Measurements from ENCODE around the gene CPNE7. TPM values are rescaled to one million over a fixed set of nuclear protein-coding genes. Genes with fewer than 3 reads are reported as not detected.

The CPNE7 gene
- total RNA-seq (2016; rRNA removed; fragmentation: Illumina TruSeq; extraction: Trizol): not detected in 2 replicates
- not detected in 2 replicates for total RNA-seq (2016; cell fraction: cytosol; rRNA removed; fragmentation: Illumina TruSeq; extraction: Trizol; ENCODE audit: low read depth)
- 0.15 TPM in 1 of 2 replicates, not detected in the other for total RNA-seq (2016; cell fraction: insoluble cytoplasmic fraction; rRNA removed; fragmentation: Illumina TruSeq; extraction: Trizol)
- not detected in 2 replicates for total RNA-seq (2016; cell fraction: membrane; rRNA removed; fragmentation: Illumina TruSeq; extraction: Trizol)
- not detected in 2 replicates for total RNA-seq (2016; cell fraction: nucleus; rRNA removed; fragmentation: Illumina TruSeq; extraction: Trizol)
- 0.59 and 2.1 TPM in 2 replicates for polyA plus RNA-seq (2011; rRNA removed)
- polyA plus RNA-seq (2011; cell fraction: cytosol; rRNA removed): 0.19 and 0.32 TPM in 2 replicates
- polyA plus RNA-seq (2011; cell fraction: nucleus; rRNA removed): 4.5 and 6.2 TPM in 2 replicates
- polyA plus RNA-seq (2012): 0.27 and 0.35 TPM in 2 replicates
- polyA plus RNA-seq (2016; cell fraction: cytosol; fragmentation: Illumina TruSeq; extraction: Trizol; ENCODE audit: low read depth): not detected in 2 replicates
- not detected in 2 replicates for polyA plus RNA-seq (2016; cell fraction: insoluble cytoplasmic fraction; fragmentation: Illumina TruSeq; extraction: Trizol; ENCODE audit: low read depth)
- 0.06 TPM in 1 of 2 replicates, not detected in the other for polyA plus RNA-seq (2016; cell fraction: membrane; fragmentation: Illumina TruSeq; extraction: Trizol; ENCODE audit: low read depth)
- 0.52 and 1.2 TPM in 2 replicates for polyA plus RNA-seq (2016; cell fraction: nucleus; fragmentation: Illumina TruSeq; extraction: Trizol; ENCODE audit: insufficient read depth, low read depth)
- 0.58 and 25.2 TPM in 2 replicates for polyA minus RNA-seq (2011; rRNA and poly(A)+ RNA removed; ENCODE audit: low replicate concordance)
- polyA minus RNA-seq (2011; cell fraction: cytosol; rRNA and poly(A)+ RNA removed): not detected in 2 replicates
- polyA minus RNA-seq (2011; cell fraction: nucleus; rRNA and poly(A)+ RNA removed): 0.26 and 0.99 TPM in 2 replicates
- Bru-seq, nascent RNA: percentile 13 among the genes with signal in this experiment
- BruChase-seq, experiment 1, labeled RNA remaining after a 6-hour chase: percentile 25 among the genes with signal in this experiment
- BruChase-seq, experiment 2, labeled RNA remaining after a 2-hour chase: percentile 10 among the genes with signal in this experiment
- long read RNA-seq, experiment 1: 0 reads
- long read RNA-seq, experiment 2: 0 reads

DNA sequence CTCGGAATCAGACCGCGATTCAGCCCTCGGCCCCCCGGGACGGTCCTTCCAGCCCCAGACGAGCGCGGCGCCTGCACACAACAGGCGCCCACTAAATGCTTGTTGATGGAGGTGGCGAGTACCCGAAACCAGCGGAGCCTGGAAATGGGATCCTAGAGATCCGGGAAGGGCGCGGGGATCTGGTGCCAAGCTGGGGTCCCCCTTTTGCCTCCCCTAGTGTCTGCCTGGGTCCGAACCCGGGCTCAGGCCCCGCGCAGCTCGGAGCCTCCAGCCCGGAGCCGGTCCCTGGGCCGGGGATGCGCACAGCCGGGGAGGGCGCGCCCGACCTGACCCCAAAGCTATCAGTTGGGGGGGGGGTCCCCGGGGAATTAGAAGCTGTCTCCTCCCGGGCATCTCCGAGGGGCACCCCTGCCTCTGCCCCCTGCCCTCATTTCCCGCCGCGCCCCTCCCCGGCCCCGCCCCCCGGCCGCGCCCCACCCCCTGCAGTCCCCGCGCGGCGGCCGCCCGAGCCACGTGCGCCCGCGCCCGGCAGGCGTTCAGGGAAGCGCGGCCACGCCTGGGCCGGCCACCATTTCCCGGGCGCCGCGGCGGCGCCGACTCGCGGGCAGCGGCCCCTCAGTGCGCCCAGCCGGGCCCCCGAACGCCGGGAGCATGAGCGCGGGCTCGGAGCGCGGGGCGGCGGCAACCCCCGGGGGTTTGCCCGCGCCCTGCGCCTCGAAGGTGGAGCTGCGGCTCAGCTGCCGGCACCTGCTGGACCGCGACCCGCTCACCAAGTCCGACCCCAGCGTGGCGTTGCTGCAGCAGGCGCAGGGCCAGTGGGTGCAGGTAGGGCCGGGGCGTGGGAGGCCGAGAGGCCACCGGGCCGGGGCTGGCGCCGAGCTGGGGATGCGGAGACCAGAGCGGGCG, at the start of gene CPNE7:
CPNE7 (plus strand) TSS at position 512 of the 906 bp plus-strand sequence; CDS start at position 652, 140 bp downstream.
- H3K79me2 ChIP-seq (ENCODE audit: insufficient read depth, low read length): no peaks in the 10 kb centered on the region
- no peak for ATAC-seq
- no TSS peak for BruUV-seq (replicated peaks)
- 82% methylated on average over 72 of the region's 103 CpGs for WGBS (ENCODE audit: low lambda C conversion rate)
- CTCF ChIA-PET (ENCODE audit: low intra/inter-chr PET ratio, low total read pairs): no interaction called here
- no peak for FAIRE-seq
- H4K20me1 ChIP-seq (ENCODE audit: insufficient read depth, low read length): no peaks in the 10 kb centered on the region
- no peak within 1 kb of the TSS for H3K27ac ChIP-seq (ENCODE audit: extremely low read length, insufficient read depth, low read length)
- peaks cover 0 to 5% of the 10 kb centered on the region in 2 experiments; a peak in 1 of 5 replicates for H3K27me3 ChIP-seq (ENCODE audit: control insufficient read depth in 1 of 2, insufficient read depth in 2 of 2, low read length in 2 of 2)
- no peaks in the 10 kb centered on the region for H3K36me3 ChIP-seq (replicated peaks in 1 of 2; ENCODE audit: control insufficient read depth in 1 of 2, insufficient read depth in 2 of 2, low read length in 2 of 2)
- no peak within 1 kb of the TSS for H3K4me3 ChIP-seq (replicated peaks in 1 of 3; ENCODE audit: insufficient read depth in 1 of 3, low read depth in 2 of 3, low read length in 3 of 3)
- intact Hi-C loops (cut with micrococcal nuclease; ENCODE audit: unreplicated experiment): no loop called here
- no peak within 1 kb of the TSS for H3K9ac ChIP-seq (ENCODE audit: insufficient read depth, low read depth, low read length)
- in situ Hi-C loops (cut with HindIII; ENCODE audit: extremely low pct_ligation_motif_present, low pct_unique_long_range_greater_than_20kb): no loop called here
- H3K9me3 ChIP-seq (ENCODE audit: low read length): no peaks in the 10 kb centered on the region
- H3K4me2 ChIP-seq (ENCODE audit: low read depth, low read length): no peak within 1 kb of the TSS
- peaks cover 28% of the 10 kb centered on the region for H3K4me1 ChIP-seq (ENCODE audit: insufficient read depth, low read length)
- POLR2A ChIA-PET: interaction anchor here (1.3 kb wide), 1 partner anchor 10 kb away, joined by 4 read pairs; no protein-coding TSS in a partner anchor
- DNase-seq (ENCODE audit: low spot score): no peak
- no peak within 1 kb of the TSS for H2AFZ ChIP-seq (ENCODE audit: low read length)
- TF ChIP-seq, protein P1, sequence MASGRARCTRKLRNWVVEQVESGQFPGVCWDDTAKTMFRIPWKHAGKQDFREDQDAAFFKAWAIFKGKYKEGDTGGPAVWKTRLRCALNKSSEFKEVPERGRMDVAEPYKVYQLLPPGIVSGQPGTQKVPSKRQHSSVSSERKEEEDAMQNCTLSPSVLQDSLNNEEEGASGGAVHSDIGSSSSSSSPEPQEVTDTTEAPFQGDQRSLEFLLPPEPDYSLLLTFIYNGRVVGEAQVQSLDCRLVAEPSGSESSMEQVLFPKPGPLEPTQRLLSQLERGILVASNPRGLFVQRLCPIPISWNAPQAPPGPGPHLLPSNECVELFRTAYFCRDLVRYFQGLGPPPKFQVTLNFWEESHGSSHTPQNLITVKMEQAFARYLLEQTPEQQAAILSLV (CRISPR knock-in tag; IDR thresholded peaks at IDR 0.05; ENCODE audit: borderline replicate concordance): no peak
- TF ChIP-seq XBP1 (CRISPR knock-in tag; IDR thresholded peaks at IDR 0.05) (no peak), ZNF333 (CRISPR knock-in tag; IDR thresholded peaks at IDR 0.05; ENCODE audit: borderline replicate concordance) (no peak), CBFB (CRISPR knock-in tag; IDR thresholded peaks at IDR 0.05) (no peak), ZNF124 (CRISPR knock-in tag; IDR thresholded peaks at IDR 0.05) (no peak), HNRNPL (IDR thresholded peaks at IDR 0.05; ENCODE audit: low read depth, low read length) (no peak), ZIK1 (CRISPR knock-in tag; IDR thresholded peaks at IDR 0.05; ENCODE audit: borderline replicate concordance, low read depth) (no peak), AKNA (CRISPR knock-in tag; IDR thresholded peaks at IDR 0.05; ENCODE audit: borderline replicate concordance) (no peak), SNAPC5 (CRISPR knock-in tag; IDR thresholded peaks at IDR 0.05; ENCODE audit: borderline replicate concordance) (no peak)
- TF ChIP-seq, protein P2, sequence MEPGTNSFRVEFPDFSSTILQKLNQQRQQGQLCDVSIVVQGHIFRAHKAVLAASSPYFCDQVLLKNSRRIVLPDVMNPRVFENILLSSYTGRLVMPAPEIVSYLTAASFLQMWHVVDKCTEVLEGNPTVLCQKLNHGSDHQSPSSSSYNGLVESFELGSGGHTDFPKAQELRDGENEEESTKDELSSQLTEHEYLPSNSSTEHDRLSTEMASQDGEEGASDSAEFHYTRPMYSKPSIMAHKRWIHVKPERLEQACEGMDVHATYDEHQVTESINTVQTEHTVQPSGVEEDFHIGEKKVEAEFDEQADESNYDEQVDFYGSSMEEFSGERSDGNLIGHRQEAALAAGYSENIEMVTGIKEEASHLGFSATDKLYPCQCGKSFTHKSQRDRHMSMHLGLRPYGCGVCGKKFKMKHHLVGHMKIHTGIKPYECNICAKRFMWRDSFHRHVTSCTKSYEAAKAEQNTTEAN (CRISPR knock-in tag; conservative IDR thresholded peaks at IDR 0.05): no peak

Measured in HepG2 (cell line).